UCSD-AML1 (cell line): ENCODE measurements around the gene PLEKHM3.

ENCODE experiments used
- DNase-seq: peaks from one replicate; lab custom pipeline; 2025; ENCODE audit not compliant: unreplicated experiment; lab: John Stamatoyannopoulos, UW

Gene PLEKHM3

GRCh38 chr2:207892716-207893402 lies 132.5 kb downstream of the PLEKHM3 start:
- DNase-seq: no peak

DNA sequence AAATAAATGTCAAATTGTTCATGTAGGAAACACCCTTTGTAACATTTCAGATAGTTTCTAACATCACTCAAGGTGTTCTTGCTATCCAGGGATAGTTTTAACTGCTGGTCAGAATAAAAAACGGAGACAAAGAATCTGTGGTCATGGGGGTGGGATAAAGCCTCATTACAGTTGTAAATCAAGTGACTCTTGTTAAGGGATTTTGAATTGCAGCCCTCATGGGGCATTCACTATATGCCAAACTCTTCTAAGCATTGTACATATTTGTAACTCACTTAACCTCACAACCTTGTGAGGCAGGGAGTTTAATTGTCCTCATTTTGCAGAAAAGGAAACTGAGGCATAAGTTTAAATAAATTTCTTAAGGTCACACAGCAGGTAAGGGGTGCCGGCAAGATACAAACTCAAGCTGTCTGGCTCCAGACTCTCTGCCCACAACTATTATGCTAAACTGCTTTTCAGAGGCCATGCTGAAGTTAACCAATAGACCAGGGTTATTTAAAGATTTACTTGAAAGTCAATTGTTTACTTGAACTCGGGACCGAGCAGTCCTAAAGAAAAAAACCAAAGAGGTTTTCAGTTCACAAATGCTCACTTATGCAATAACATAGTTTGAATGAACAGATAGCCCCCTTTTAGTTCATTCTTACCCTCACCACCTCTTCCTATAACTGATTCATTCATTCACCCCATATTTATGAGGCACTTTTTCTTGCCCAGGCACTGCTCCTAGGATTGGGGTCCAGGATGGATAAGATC lies 134.1 kb downstream of the PLEKHM3 start:
- DNase-seq: no peak

GRCh38 chr2:207887500-207887899 lies 137.8 kb downstream of the PLEKHM3 start:
- no peak for DNase-seq

GRCh38 chr2:207885010-207885409 lies 140.3 kb downstream of the PLEKHM3 start:
- no peak for DNase-seq

DNA sequence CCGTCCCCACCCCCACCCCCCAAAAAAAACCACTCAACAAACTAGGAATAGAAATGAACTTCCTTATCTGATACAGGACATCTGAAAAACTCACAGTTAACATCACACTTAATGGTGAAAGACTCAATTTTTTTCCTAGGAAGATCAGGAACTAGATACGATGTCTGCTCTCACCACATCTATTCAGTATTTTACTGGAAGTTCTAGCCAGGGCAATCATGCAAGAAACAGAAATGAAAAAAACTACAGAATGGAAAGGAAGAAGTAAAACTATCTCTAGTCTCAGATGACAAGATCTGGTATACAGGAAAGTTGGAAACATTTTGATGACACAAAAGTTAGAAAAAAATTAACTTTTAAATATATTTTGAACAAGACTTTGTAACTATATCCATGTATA lies 141.2 kb downstream of the PLEKHM3 start:
- DNase-seq: no peak

GRCh38 chr2:207883002-207883780 lies 142.1 kb downstream of the PLEKHM3 start:
- no peak for DNase-seq

GRCh38 chr2:207881902-207882301 lies 143.4 kb downstream of the PLEKHM3 start:
- DNase-seq: no peak

DNA sequence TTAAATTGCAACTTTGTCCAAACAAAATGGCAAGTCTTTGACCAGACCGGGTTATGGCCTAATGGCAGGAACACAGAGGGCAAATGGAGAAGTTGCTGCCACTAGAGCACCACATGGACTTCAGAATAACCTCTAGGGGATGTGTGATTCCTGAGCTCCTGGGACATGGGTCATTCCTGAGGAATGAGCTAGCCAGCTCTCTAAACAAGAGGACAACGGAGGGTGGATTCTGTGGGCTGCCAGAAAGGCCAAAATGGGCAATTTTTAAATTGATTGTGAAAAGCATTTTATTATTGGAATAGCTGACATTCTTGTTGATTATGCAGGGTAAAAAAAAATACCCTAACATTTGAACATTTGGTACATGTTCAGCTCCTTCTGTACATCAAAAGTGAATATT lies 145.8 kb downstream of the PLEKHM3 start:
- DNase-seq: no peak

GRCh38 chr2:207876842-207877535 lies 148.3 kb downstream of the PLEKHM3 start:
- DNase-seq: no peak

GRCh38 chr2:207875473-207876212 lies 149.7 kb downstream of the PLEKHM3 start:
- DNase-seq: no peak

GRCh38 chr2:207873794-207874193 lies 151.5 kb downstream of the PLEKHM3 start:
- DNase-seq: no peak

GRCh38 chr2:207871911-207872310 lies 153.4 kb downstream of the PLEKHM3 start:
- no peak for DNase-seq

DNA sequence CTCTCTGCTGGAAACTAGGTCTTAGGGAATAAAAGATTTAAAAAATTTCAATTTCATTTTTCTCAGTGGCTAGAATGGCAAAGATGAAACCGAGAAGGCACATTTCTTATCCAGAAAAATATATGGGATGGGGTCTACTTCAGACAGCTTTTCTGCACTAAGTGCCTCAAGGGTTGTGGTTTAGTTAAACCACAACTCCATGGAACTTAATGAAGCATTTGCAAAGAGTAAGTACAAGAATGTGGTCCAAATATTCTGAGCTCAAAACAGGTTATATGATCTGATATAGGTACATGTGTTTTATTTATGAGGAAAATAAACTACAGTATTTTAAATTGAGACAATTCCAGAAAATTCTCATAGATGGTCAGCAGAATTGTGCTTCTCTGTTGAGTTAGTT lies 153.8 kb downstream of the PLEKHM3 start:
- DNase-seq: no peak

DNA sequence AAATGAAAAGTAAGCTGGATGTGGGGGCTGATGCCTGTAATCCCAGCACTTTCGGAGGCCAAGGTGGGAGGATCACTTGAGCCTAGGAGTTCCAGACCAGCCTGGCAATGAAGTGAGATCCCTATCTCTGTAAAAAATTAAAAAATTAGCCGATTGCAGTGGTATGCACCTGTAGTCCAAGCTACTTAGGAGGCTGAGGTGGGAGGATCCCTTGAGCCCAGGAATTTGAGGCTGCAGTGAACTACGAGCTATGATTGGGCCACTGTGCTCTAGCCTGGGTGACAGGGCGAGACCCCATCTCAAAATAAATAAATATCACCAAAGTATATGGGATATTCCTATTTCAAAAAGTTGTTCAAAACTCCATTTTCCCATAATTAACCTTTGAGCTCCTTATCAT lies 154.5 kb downstream of the PLEKHM3 start:
- DNase-seq: no peak

DNA sequence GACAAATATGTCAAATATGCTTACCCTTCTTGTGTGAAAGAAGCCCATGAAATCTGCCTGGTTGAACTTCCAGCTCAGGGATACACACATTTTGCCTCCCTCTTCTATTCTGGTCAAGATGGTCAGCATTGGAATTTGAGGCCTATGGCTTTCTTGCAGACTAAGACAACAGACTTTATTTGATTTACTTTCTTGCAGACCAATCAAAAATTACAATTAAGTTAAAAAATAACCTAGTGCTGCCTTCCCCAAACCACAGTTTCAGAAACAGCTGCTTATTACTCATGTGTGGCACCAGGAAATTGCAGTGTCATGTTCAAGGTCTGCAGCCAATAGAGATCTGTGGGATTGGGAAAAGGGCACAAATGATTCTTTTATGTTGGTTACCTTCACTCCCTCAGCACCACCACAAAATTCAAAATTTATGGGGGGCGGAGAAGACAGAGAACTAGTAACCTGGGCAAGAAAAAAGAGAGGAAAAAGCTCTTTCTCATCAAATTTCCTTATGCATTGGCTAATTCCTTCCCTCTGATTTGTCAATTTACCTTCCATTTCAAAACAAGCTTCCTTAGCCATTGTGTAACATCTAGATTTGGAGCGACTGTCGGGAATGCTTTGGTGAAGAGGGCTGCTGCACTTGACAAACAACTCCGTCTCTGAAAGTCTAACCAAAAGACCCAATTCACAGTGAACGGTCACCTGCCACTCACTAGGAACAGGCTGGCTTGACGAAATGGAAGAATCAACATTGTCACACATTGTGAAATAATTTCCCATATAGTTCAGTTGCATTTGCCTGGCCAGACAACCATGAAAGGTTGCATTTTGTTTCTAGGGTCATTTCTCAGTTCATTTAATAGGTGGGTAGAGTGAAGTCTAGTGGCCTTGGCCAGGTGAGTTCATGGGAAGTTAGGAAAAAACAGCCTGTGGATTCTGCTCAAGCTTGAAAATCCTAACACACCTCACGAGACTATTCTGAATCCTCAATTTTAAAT lies 155.2 kb downstream of the PLEKHM3 start:
- no peak for DNase-seq

DNA sequence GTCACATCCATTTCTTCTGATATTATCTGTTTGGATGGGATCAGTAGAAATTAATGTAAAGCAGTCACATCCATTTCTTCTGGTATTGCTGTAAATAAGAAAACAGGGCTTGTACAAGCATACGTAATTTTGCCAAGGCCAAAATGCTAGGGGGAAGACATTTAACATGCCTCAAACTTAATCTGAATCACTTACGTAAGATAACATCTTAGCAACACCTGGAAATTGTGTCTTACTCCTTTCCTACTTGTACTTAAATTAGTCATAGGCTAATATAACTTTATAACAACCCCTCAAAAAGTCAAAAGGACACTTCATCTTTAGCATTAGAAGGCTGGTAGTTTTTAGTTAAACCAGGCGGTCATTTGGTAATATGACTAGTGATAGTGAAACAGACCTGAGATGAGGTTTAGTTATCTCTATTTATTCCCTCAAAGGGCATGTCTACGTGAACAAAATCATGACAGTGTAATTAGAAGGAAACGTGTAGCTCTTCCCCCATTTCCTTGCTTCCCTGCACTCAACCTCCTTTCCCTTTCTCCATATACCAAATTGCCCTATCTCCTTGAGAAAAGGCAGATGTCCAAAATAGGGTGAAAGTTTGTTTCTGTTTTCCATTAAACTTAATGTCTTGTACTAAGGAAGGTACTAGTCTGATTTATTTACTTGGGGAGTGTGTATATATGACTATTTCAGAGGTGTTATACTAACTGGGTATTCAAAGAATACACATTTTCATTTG lies 156.3 kb downstream of the PLEKHM3 start:
- no peak for DNase-seq

GRCh38 chr2:207867905-207868304 lies 157.4 kb downstream of the PLEKHM3 start:
- no peak for DNase-seq

DNA sequence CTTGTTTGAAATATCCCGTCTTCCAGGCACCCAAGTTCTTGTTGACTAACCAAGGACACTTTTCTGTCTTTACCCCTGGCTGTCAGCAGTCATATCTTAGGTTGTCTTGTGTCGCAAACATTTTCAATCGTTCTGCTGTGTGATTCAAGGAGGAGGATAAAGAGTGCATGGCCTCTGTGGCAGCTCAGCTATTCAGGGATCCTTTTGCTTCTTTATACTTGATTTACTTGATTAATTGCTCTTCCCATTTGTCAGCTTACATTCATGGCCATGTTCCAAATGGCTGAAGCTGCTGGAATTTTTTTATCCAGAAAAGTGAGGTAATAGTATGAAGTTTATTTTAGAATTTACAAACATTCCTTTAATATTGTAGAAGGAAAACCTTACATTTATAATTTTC lies 158.3 kb downstream of the PLEKHM3 start:
- DNase-seq: no peak

DNA sequence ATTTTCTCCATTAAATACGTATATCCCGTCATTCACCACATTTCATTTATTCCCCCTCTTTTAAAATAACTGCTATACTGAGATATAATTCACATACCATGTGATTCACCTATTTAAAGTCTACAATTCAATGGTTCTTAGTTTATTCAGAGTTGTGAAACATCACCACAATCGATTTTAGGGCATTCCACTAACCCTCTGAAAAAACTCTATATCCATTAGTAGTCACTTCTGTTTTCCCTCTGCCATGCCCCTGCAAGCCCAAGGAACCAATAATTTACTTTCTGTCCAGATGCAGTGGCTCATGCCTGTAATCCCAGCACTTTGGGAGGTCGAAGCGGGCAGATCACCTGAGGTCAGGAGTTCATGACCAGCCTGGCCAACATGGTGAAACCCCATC lies 160.1 kb downstream of the PLEKHM3 start:
- no peak for DNase-seq
